ENCODE measurements around the gene SMIM9. TPM values are rescaled to one million over a fixed set of nuclear protein-coding genes. Genes with fewer than 3 reads are reported as not detected.

The SMIM9 gene
- total and polyA plus RNA-seq, 2 donors from 2014 or later: not detected

DNA sequence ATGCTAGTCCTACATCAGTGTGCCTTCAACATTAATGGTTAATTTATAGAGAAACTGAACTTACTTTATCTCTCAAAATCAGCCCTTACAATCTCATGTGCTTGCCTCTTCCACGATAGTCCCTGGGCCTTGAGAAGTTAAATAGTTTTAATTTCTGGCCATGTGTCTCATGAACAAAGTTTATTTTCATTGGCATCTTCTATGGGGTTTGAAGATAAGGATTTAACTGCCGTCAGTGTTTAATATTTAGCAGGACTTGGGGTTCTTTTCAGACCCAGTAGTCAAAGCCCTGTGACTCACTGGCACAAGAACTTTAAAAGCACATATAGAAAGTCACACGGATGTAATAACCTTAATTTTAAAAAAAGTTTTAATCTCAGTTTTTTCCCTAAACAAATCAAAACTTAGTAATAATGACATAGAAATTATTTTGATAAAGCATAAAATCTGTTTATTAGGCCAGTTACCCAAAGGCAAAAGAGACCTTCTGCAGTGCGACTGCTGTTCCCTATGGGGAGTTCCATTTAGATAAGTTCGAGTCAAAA is 19.1 kb downstream of the SMIM9 start:
- Histone ChIP-seq H3K27ac (ENCODE audit: low read depth in 2 of 2, low read length in 2 of 2) (no peak overlapping the region), H3K27me3 (ENCODE audit: control insufficient read depth, insufficient read depth, low read length) (no peaks in the 10 kb centered on the region), H3K9ac (ENCODE audit: low read length in 3 of 3) (no peak overlapping the region), H3K9me3 (ENCODE audit: control insufficient read depth in 2 of 3, insufficient read depth in 1 of 3, low read length in 3 of 3) (no peaks in the 10 kb centered on the region), H3K36me3 (ENCODE audit: control insufficient read depth in 2 of 3, insufficient read depth in 3 of 3, low read length in 3 of 3) (no peaks in the 10 kb centered on the region), H3K4me1 (ENCODE audit: control insufficient read depth in 2 of 3, insufficient read depth in 2 of 3, low read depth in 1 of 3, low read length in 3 of 3) (no peaks in the 10 kb centered on the region), H3K4me3 (ENCODE audit: low read length in 3 of 3) (no peak overlapping the region)
- TF ChIP-seq, protein P1, sequence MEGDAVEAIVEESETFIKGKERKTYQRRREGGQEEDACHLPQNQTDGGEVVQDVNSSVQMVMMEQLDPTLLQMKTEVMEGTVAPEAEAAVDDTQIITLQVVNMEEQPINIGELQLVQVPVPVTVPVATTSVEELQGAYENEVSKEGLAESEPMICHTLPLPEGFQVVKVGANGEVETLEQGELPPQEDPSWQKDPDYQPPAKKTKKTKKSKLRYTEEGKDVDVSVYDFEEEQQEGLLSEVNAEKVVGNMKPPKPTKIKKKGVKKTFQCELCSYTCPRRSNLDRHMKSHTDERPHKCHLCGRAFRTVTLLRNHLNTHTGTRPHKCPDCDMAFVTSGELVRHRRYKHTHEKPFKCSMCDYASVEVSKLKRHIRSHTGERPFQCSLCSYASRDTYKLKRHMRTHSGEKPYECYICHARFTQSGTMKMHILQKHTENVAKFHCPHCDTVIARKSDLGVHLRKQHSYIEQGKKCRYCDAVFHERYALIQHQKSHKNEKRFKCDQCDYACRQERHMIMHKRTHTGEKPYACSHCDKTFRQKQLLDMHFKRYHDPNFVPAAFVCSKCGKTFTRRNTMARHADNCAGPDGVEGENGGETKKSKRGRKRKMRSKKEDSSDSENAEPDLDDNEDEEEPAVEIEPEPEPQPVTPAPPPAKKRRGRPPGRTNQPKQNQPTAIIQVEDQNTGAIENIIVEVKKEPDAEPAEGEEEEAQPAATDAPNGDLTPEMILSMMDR (IDR thresholded peaks at IDR 0.05; ENCODE audit: borderline replicate concordance, extremely low read depth, insufficient read depth): no peak
- FAIRE-seq (peak; percentile 64), DNase-seq (no peak)
- intact Hi-C loops (cut with DNase I): no loop called here

DNA sequence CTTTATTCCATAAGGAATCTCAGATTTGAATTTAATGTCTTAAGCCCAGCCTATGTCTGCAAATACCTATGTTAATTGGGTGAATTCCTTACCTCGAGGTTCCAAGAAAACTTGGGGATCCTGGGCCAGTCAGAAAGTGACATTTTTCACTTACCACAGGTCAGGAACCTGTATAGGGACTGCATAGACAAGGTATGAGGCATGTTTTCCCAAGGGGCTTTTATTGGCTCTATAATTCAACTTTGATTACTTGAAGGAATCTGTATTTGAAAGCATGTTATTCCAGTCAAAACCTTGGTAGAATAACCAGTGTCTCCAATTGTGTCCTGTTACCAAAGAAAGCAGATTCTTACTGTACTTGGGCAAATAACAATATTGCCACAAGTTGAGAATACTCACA is 20.7 kb downstream of the SMIM9 start:
- no peak overlapping the region for H3K9ac ChIP-seq (ENCODE audit: low read length in 3 of 3)
- H3K27me3 ChIP-seq (ENCODE audit: control insufficient read depth, insufficient read depth, low read length): no peaks in the 10 kb centered on the region
- DNase-seq (no peak), FAIRE-seq (no peak)
- H3K4me1 ChIP-seq (ENCODE audit: control insufficient read depth in 2 of 3, insufficient read depth in 2 of 3, low read depth in 1 of 3, low read length in 3 of 3): no peaks in the 10 kb centered on the region
- no peaks in the 10 kb centered on the region for H3K9me3 ChIP-seq (ENCODE audit: control insufficient read depth in 2 of 3, insufficient read depth in 1 of 3, low read length in 3 of 3)
- H3K27ac ChIP-seq (ENCODE audit: low read depth in 2 of 2, low read length in 2 of 2): no peak overlapping the region
- intact Hi-C loops (cut with DNase I): no loop called here
- TF ChIP-seq, protein P1 (IDR thresholded peaks at IDR 0.05; ENCODE audit: borderline replicate concordance, extremely low read depth, insufficient read depth): no peak
- no peaks in the 10 kb centered on the region for H3K36me3 ChIP-seq (ENCODE audit: control insufficient read depth in 2 of 3, insufficient read depth in 3 of 3, low read length in 3 of 3)
- H3K4me3 ChIP-seq (ENCODE audit: low read length in 3 of 3): no peak overlapping the region

DNA sequence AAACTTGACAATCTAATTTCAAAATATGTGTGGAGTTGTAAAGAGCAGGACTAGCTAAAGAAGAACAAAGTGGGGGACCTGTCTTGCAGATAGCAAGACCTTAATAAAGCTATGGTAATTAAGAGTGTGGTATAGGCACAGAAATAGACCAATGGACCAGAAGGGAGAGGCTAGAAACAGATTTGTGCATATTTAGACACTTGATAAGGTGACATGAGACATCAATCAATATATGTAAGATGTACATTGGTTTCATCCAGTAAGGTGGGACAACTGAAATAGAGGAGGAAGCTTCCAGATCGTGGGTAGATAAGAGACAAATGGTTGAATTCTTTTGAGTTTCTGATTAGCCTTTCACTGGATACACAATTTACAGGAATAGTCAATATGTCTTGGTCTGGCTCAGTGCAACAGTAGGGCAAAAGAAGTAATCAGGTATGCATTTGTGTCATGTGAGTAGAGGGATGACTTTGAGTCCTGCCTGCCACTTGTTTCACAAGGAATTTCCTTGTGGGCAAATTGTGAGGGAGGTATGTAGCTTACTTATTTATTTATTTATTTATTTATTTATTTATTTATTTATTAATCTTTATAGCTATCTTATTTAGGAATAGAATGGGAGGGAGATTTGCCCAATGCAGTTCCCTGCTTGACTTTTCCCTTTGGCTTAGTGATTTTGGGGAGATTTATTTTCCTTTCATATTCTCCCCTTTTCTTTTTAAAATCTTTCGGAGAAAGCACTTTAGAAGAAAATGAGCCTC is 21.9 kb downstream of the SMIM9 start:
- Histone ChIP-seq H3K4me1 (ENCODE audit: control insufficient read depth in 2 of 3, insufficient read depth in 2 of 3, low read depth in 1 of 3, low read length in 3 of 3) (no peaks in the 10 kb centered on the region), H3K9ac (ENCODE audit: low read length in 3 of 3) (no peak overlapping the region), H3K36me3 (ENCODE audit: control insufficient read depth in 2 of 3, insufficient read depth in 3 of 3, low read length in 3 of 3) (no peaks in the 10 kb centered on the region), H3K27ac (ENCODE audit: low read depth in 2 of 2, low read length in 2 of 2) (no peak overlapping the region), H3K4me3 (ENCODE audit: low read length in 3 of 3) (no peak overlapping the region), H3K27me3 (ENCODE audit: control insufficient read depth, insufficient read depth, low read length) (no peaks in the 10 kb centered on the region), H3K9me3 (ENCODE audit: control insufficient read depth in 2 of 3, insufficient read depth in 1 of 3, low read length in 3 of 3) (no peaks in the 10 kb centered on the region)
- DNase-seq (no peak), FAIRE-seq (peak; percentile 69)
- TF ChIP-seq, protein P1 (IDR thresholded peaks at IDR 0.05; ENCODE audit: borderline replicate concordance, extremely low read depth, insufficient read depth): no peak
- intact Hi-C loops (cut with DNase I): no loop called here

Measured in kidney (tissue), 14 donors.